PC-3 (cell line): Measurements from ENCODE around the gene FARS2.

Experiments
- EZH2 ChIP-seq: fragments of 300-600 bp; sonication (generic); IDR thresholded peaks from one replicate; pipeline ENCODE4 v1.6.1; 2017; ENCODE audit warnings: antibody characterized with exemption, mild to moderate bottlenecking, low read length; ENCODE audit not compliant: unreplicated experiment
- EZH2phosphoT487 ChIP-seq: fragments of 300-600 bp; sonication (generic); IDR thresholded peaks from 2 replicates; pipeline ENCODE4 v1.6.1; 2018; ENCODE audit warnings: mild to moderate bottlenecking, antibody characterized with exemption, low read length, borderline replicate concordance
- TF ChIP-seq, protein P1 (sequence below): fragments of 300-600 bp; sonication (generic); conservative IDR thresholded peaks from 2 replicates; pipeline ENCODE4 v1.5.1; 2017; ENCODE audit warnings: antibody characterized with exemption, low read depth, mild to moderate bottlenecking, low read length

DNA sequence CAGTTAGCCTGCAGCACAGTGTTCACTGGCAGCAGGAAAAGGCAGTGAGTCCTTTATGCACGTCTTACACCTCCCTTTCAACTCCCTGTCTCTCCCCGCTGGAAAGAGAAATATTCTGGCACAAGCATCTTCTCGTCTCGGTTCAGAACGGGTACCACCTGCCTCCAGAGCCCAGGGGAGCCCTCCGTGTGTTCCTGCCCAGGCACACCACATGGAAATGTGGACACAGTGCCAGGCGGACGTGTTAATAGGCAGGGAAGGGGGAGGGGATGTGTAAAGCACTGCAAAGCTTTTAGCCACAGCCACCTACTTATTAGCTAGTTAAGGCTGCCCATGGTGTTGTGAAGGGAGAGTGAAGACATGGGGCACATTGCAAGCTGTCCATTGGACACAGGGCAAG, 219.7 kb downstream of the FARS2 start:
- TF ChIP-seq, protein P1, sequence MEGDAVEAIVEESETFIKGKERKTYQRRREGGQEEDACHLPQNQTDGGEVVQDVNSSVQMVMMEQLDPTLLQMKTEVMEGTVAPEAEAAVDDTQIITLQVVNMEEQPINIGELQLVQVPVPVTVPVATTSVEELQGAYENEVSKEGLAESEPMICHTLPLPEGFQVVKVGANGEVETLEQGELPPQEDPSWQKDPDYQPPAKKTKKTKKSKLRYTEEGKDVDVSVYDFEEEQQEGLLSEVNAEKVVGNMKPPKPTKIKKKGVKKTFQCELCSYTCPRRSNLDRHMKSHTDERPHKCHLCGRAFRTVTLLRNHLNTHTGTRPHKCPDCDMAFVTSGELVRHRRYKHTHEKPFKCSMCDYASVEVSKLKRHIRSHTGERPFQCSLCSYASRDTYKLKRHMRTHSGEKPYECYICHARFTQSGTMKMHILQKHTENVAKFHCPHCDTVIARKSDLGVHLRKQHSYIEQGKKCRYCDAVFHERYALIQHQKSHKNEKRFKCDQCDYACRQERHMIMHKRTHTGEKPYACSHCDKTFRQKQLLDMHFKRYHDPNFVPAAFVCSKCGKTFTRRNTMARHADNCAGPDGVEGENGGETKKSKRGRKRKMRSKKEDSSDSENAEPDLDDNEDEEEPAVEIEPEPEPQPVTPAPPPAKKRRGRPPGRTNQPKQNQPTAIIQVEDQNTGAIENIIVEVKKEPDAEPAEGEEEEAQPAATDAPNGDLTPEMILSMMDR = no peak
- TF ChIP-seq EZH2 = no peak
- TF ChIP-seq EZH2phosphoT487 = no peak
